ENCODE results near the gene FGF6. TPM values are rescaled to one million over a fixed set of nuclear protein-coding genes. Genes with fewer than 3 reads are reported as not detected.

Gene FGF6
- total RNA-seq, 1 experiment from 2014 or later: not detected

DNA sequence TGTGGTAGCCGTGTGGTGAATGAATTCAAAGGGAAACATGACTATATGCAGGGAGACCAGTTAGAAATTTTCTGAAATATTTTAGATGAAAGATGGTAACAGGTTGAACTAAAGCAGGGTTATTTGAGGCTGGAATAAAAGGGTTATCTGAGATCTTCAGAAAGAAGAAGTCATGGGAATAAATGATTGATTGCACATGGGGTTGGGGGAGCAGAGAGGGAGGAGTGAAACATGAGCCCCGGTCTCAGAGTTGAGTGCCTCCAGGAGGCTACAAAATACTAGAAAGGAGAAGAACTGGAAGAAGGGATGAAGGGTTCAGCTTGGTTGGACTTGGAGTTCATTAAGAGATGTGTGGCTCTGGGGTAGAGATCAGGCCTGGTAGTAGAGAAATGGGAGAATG lies 49.8 kb downstream of the FGF6 start:
- CTCF ChIA-PET: no interaction called here
- H3K27ac Mint-ChIP-seq (ENCODE audit: unreplicated experiment): no peak overlapping the region
- TF ChIP-seq, protein P1, sequence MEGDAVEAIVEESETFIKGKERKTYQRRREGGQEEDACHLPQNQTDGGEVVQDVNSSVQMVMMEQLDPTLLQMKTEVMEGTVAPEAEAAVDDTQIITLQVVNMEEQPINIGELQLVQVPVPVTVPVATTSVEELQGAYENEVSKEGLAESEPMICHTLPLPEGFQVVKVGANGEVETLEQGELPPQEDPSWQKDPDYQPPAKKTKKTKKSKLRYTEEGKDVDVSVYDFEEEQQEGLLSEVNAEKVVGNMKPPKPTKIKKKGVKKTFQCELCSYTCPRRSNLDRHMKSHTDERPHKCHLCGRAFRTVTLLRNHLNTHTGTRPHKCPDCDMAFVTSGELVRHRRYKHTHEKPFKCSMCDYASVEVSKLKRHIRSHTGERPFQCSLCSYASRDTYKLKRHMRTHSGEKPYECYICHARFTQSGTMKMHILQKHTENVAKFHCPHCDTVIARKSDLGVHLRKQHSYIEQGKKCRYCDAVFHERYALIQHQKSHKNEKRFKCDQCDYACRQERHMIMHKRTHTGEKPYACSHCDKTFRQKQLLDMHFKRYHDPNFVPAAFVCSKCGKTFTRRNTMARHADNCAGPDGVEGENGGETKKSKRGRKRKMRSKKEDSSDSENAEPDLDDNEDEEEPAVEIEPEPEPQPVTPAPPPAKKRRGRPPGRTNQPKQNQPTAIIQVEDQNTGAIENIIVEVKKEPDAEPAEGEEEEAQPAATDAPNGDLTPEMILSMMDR (IDR thresholded peaks at IDR 0.05; ENCODE audit: unreplicated experiment): no peak
- no peaks in the 10 kb centered on the region for H3K4me1 Mint-ChIP-seq (ENCODE audit: low read depth, unreplicated experiment)
- no TSS peak for BruUV-seq (replicated peaks)
- H3K4me3 Mint-ChIP-seq (ENCODE audit: low read depth, unreplicated experiment): no peak overlapping the region
- no peaks in the 10 kb centered on the region for H3K36me3 Mint-ChIP-seq (ENCODE audit: insufficient read depth, unreplicated experiment)
- H3K27me3 Mint-ChIP-seq (ENCODE audit: unreplicated experiment): peaks cover 47% of the 10 kb centered on the region
- intact Hi-C loops (cut with micrococcal nuclease; ENCODE audit: unreplicated experiment): no loop called here
- H3K9me3 Mint-ChIP-seq (ENCODE audit: low read depth, unreplicated experiment): no peaks in the 10 kb centered on the region
- no peak for DNase-seq

GRCh38 chr12:4393211-4393610 lies 52.4 kb downstream of the FGF6 start:
- Mint-ChIP-seq H3K4me3 (ENCODE audit: low read depth, unreplicated experiment) (no peak overlapping the region), H3K27me3 (ENCODE audit: unreplicated experiment) (peaks cover 48% of the 10 kb centered on the region), H3K36me3 (ENCODE audit: insufficient read depth, unreplicated experiment) (no peaks in the 10 kb centered on the region), H3K4me1 (ENCODE audit: low read depth, unreplicated experiment) (no peaks in the 10 kb centered on the region), H3K9me3 (ENCODE audit: low read depth, unreplicated experiment) (no peaks in the 10 kb centered on the region), H3K27ac (ENCODE audit: unreplicated experiment) (no peak overlapping the region)
- no peak for DNase-seq
- TF ChIP-seq, protein P1 (IDR thresholded peaks at IDR 0.05; ENCODE audit: unreplicated experiment): no peak
- CTCF ChIA-PET: no interaction called here
- intact Hi-C loops (cut with micrococcal nuclease; ENCODE audit: unreplicated experiment): no loop called here
- BruUV-seq (replicated peaks): no TSS peak

DNA sequence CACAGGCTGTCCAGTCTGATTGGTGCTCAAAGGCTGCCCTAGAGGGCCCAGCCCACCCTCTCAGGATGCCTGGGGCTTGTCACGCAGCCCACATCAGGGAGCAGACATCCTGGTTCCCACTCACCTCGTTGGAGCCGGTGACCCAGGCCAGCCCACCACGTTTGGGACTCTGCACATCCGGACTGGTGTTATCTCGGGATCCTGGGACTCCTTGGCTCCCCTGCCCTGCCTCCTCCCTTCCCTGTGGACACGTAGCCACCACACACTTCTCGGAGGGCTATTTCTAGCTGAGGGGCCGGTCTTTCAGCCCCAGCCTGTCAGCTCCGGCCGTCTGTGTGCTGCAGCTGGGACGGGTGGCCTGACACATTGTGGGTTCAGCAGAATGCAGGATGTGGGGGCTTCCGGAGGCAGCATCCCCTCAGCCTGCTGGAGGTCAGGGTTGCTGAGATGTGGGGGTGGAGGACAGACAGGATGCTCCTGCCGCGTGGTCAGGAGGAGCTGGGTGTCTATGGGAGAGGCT lies 53.3 kb downstream of the FGF6 start:
- CTCF ChIA-PET: no interaction called here

DNA sequence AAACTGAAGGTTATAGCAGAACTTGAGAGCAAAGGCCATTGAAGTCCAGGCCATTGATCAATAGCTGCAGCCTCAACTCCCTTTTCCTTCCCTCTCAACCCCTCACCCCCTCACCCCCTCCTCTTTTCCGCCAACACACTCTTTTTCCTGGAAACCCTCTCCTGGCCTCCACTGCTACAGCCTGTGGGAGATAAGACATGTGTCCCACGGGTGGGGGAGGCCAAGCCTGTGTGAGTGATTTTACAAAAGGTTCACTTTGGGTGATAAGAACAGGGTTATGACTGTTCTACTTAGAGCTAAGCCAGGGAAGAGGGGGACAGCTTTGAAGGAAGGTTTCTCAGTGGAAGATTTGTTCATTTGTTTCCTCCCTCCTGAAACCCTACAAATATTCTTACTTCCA lies 57.0 kb downstream of the FGF6 start:
- Mint-ChIP-seq H3K27me3 (ENCODE audit: unreplicated experiment) (peaks cover 37% of the 10 kb centered on the region), H3K4me3 (ENCODE audit: low read depth, unreplicated experiment) (no peak overlapping the region), H3K36me3 (ENCODE audit: insufficient read depth, unreplicated experiment) (no peaks in the 10 kb centered on the region), H3K27ac (ENCODE audit: unreplicated experiment) (no peak overlapping the region), H3K4me1 (ENCODE audit: low read depth, unreplicated experiment) (no peaks in the 10 kb centered on the region), H3K9me3 (ENCODE audit: low read depth, unreplicated experiment) (no peaks in the 10 kb centered on the region)
- intact Hi-C loops (cut with micrococcal nuclease; ENCODE audit: unreplicated experiment): no loop called here
- CTCF ChIA-PET: interaction anchor here (0.6 to 0.7 kb wide), 2 partner anchors 253 to 377 kb away, joined by 3 read pairs; no protein-coding TSS in a partner anchor
- DNase-seq: no peak
- TF ChIP-seq, protein P1 (IDR thresholded peaks at IDR 0.05; ENCODE audit: unreplicated experiment): no peak
- no TSS peak for BruUV-seq (replicated peaks)

More for the DNA sequence above, 53.3 kb downstream of the FGF6 start:
- H3K36me3 Mint-ChIP-seq (ENCODE audit: insufficient read depth, unreplicated experiment): no peaks in the 10 kb centered on the region
- DNase-seq: no peak
- H3K4me1 Mint-ChIP-seq (ENCODE audit: low read depth, unreplicated experiment): no peaks in the 10 kb centered on the region
- TF ChIP-seq, protein P1 (IDR thresholded peaks at IDR 0.05; ENCODE audit: unreplicated experiment): no peak
- H3K27ac Mint-ChIP-seq (ENCODE audit: unreplicated experiment): no peak overlapping the region
- peaks cover 47% of the 10 kb centered on the region for H3K27me3 Mint-ChIP-seq (ENCODE audit: unreplicated experiment)
- H3K4me3 Mint-ChIP-seq (ENCODE audit: low read depth, unreplicated experiment): no peak overlapping the region
- no TSS peak for BruUV-seq (replicated peaks)
- H3K9me3 Mint-ChIP-seq (ENCODE audit: low read depth, unreplicated experiment): no peaks in the 10 kb centered on the region
- intact Hi-C loops (cut with micrococcal nuclease; ENCODE audit: unreplicated experiment): no loop called here
